CD14-positive monocyte (primary cell): ENCODE data around the gene CATSPERB. TPM values are rescaled to one million over a fixed set of nuclear protein-coding genes. Genes with fewer than 3 reads are reported as not detected.

Source experiments
- DNase-seq, 3 donors: peaks; one replicate each; pipeline ENCODE4 v3.0.0-alpha.2; 2011 to 2022
- H2AFZ ChIP-seq: 2 replicates; pipeline ENCODE4 v1.6.0; 2012; ENCODE audit warnings: mild to moderate bottlenecking, low read depth, low read length, inconsistent platforms; ENCODE audit not compliant: insufficient read depth, poor library complexity, severe bottlenecking
- H3K27ac ChIP-seq, 2 donors: 1 replicate in 1 of 2; 2 replicates in 1 of 2; pipeline ENCODE4 v1.5.1; 2012 to 2013; ENCODE audit warnings: low read length in 2 of 2, control low read depth in 1 of 2, inconsistent platforms in 1 of 2, low read depth in 1 of 2, mild to moderate bottlenecking in 1 of 2
- H3K27me3 ChIP-seq, 2 donors: one replicate each; pipeline versions ENCODE4 v1.6.0 to v1.6.1; 2011 to 2013; ENCODE audit warnings: low read length in 2 of 2; ENCODE audit not compliant: control insufficient read depth in 2 of 2, insufficient read depth in 2 of 2
- H3K36me3 ChIP-seq, 2 donors: replicated peaks in 1 of 2; 1 replicate in 1 of 2; 2 replicates in 1 of 2; pipeline versions ENCODE4 v1.5.1 to v1.6.1; 2012 to 2013; ENCODE audit warnings: low read length in 2 of 2, control low read depth in 1 of 2, inconsistent platforms in 1 of 2, mild to moderate bottlenecking in 1 of 2; ENCODE audit not compliant: insufficient read depth in 2 of 2, control insufficient read depth in 1 of 2
- H3K4me1 ChIP-seq, 2 donors: 1 replicate in 1 of 2; 2 replicates in 1 of 2; pipeline versions ENCODE4 v1.5.1 to v1.6.1; 2012 to 2013; ENCODE audit warnings: low read length in 2 of 2, control low read depth in 1 of 2, inconsistent platforms in 1 of 2, mild to moderate bottlenecking in 1 of 2, moderate library complexity in 1 of 2; ENCODE audit not compliant: insufficient read depth in 2 of 2, control insufficient read depth in 1 of 2
- H3K4me2 ChIP-seq: replicated peaks from 2 replicates; pipeline ENCODE3; 2012; ENCODE audit warnings: low read length, moderate library complexity, mild to moderate bottlenecking; ENCODE audit not compliant: poor library complexity, severe bottlenecking; ENCODE audit errors: extremely low read depth
- H3K4me3 ChIP-seq, 3 experiments: fragments of 200-600 bp in 1 of 3; sonication (generic) in 1 of 3; replicated peaks in 1 of 3; 1 replicate in 2 of 3; 2 replicates in 1 of 3; pipeline ENCODE4 v1.5.1; 2011 to 2013; ENCODE audit warnings: low read length in 3 of 3, mild to moderate bottlenecking in 3 of 3, control low read depth in 2 of 3, low read depth in 2 of 3, inconsistent platforms in 1 of 3, moderate library complexity in 1 of 3
- H3K79me2 ChIP-seq: 2 replicates; pipeline ENCODE4 v1.6.0; 2012; ENCODE audit warnings: mild to moderate bottlenecking, control low read depth, inconsistent platforms, low read length, moderate library complexity; ENCODE audit not compliant: insufficient read depth
- H3K9ac ChIP-seq: 2 replicates; pipeline ENCODE4 v1.6.0; 2017; ENCODE audit warnings: low read length, mild to moderate bottlenecking; ENCODE audit not compliant: insufficient read depth, poor library complexity, severe bottlenecking
- H3K9me3 ChIP-seq, 2 donors: replicated peaks in 1 of 2; 1 replicate in 1 of 2; 2 replicates in 1 of 2; pipeline versions ENCODE4 v1.5.1 to v1.6.1; 2012 to 2013; ENCODE audit warnings: low read length in 2 of 2, control low read depth in 1 of 2; ENCODE audit not compliant: control insufficient read depth in 1 of 2, insufficient read depth in 1 of 2
- H4K20me1 ChIP-seq: 2 replicates; pipeline ENCODE4 v1.6.0; 2012; ENCODE audit warnings: mild to moderate bottlenecking, low read length, control low read depth, moderate library complexity; ENCODE audit not compliant: insufficient read depth
- H3K27ac Mint-ChIP-seq, 7 donors: one replicate each; pipeline ENCODE4 v1.8.0; 2020; ENCODE audit warnings: mild to moderate bottlenecking in 7 of 7, mixed read lengths in 7 of 7, moderate library complexity in 6 of 7, inconsistent platforms in 2 of 7
- H3K27me3 Mint-ChIP-seq, 3 donors: one replicate each; pipeline ENCODE4 v1.8.0; 2021 to 2022; ENCODE audit warnings: low read depth in 3 of 3, mild to moderate bottlenecking in 3 of 3, mixed read lengths in 3 of 3, moderate library complexity in 3 of 3, inconsistent platforms in 1 of 3
- H3K36me3 Mint-ChIP-seq, 2 donors: one replicate each; pipeline ENCODE4 v1.8.0; 2020; ENCODE audit warnings: mixed read lengths in 2 of 2, inconsistent platforms in 1 of 2, mild to moderate bottlenecking in 1 of 2
- H3K4me1 Mint-ChIP-seq: one replicate; pipeline ENCODE4 v1.8.0; 2020; ENCODE audit warnings: mild to moderate bottlenecking, mixed read lengths
- H3K4me3 Mint-ChIP-seq, 2 donors: one replicate each; pipeline ENCODE4 v1.8.0; 2020; ENCODE audit warnings: mild to moderate bottlenecking in 2 of 2, mixed read lengths in 2 of 2, moderate library complexity in 1 of 2
- H3K9me3 Mint-ChIP-seq, 7 donors: one replicate each; pipeline ENCODE4 v1.8.0; 2020 to 2022; ENCODE audit warnings: mixed read lengths in 7 of 7, mild to moderate bottlenecking in 6 of 7, moderate library complexity in 6 of 7, inconsistent platforms in 2 of 7
- WGBS: methylation state at CpG from one replicate; pipeline ENCODE4 v1.1.5; 2013; ENCODE audit warnings: missing lambda C conversion rate; ENCODE audit not compliant: insufficient coverage; 5-methylcytosine and 5-hydroxymethylcytosine counted together
- intact Hi-C, 2 donors: fragments of 100-400 bp; cut with micrococcal nuclease; formaldehyde crosslinking; loops; one replicate each; pipeline versions ENCODE4 v1.15.0 to v1.15.1; 2023
- polyA plus RNA-seq, 3 donors: library from polyadenylated mRNA; depleted of rRNA in 1 of 3; unstranded in 2 of 3; stranded (reverse) in 1 of 3; fragments of 300-500 nt in 2 of 3; fragments of >200 nt in 1 of 3; fragmentation: Illumina TruSeq in 2 of 3; gene quantifications; 1 replicate in 2 of 3; 2 replicates in 1 of 3; pipeline ENCODE4 v1.2.3, GENCODE V29; 2012 to 2021
- small RNA-seq: library from RNA; depleted of rRNA; stranded (forward); fragments of <200 nt; gene quantifications from one replicate; pipeline ENCODE3, GENCODE V24; 2012; ENCODE audit warnings: low read depth; ENCODE audit not compliant: insufficient read length
- TF ChIP-seq, protein P1 (sequence below): fragments of 200-600 bp; IDR thresholded peaks from one replicate; pipeline ENCODE4 v1.8.0; 2022; ENCODE audit warnings: antibody characterized with exemption, mild to moderate bottlenecking

Gene CATSPERB
- polyA plus RNA-seq, 3 donors = not detected

DNA sequence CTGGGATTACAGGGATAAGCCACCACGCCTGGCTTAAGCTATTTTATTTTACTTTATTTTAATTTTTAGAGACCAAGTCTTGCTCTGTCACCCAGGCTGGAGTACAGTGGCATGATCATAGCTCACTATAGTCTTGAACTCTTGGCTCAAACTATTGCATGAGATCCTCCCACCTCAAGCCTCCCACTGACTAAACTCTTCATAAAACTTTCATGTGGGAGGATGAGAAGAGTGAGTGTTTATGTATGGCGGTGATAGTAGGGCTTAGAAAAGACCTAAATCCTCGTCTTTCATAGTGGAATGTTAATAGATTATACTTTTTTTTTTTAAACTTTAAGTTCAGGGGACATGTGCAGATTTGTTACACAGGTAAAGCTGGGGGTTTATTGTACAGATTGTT lies 198.3 kb downstream of the CATSPERB start:
- TF ChIP-seq, protein P1, sequence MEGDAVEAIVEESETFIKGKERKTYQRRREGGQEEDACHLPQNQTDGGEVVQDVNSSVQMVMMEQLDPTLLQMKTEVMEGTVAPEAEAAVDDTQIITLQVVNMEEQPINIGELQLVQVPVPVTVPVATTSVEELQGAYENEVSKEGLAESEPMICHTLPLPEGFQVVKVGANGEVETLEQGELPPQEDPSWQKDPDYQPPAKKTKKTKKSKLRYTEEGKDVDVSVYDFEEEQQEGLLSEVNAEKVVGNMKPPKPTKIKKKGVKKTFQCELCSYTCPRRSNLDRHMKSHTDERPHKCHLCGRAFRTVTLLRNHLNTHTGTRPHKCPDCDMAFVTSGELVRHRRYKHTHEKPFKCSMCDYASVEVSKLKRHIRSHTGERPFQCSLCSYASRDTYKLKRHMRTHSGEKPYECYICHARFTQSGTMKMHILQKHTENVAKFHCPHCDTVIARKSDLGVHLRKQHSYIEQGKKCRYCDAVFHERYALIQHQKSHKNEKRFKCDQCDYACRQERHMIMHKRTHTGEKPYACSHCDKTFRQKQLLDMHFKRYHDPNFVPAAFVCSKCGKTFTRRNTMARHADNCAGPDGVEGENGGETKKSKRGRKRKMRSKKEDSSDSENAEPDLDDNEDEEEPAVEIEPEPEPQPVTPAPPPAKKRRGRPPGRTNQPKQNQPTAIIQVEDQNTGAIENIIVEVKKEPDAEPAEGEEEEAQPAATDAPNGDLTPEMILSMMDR = no peak
- Mint-ChIP-seq H3K4me3 (no peak overlapping the region), H3K27me3 (peaks cover 2 to 10% (median 9%) of the 10 kb centered on the region in 3 donors), H3K36me3 (no peaks in the 10 kb centered on the region), H3K4me1 (no peaks in the 10 kb centered on the region), H3K9me3 (peaks cover 0 to 12% (median 6%) of the 10 kb centered on the region in 7 donors), H3K27ac (no peak overlapping the region)
- H3K9ac ChIP-seq = no peak overlapping the region
- H3K79me2 ChIP-seq = no peaks in the 10 kb centered on the region
- H3K9me3 ChIP-seq = no peaks in the 10 kb centered on the region
- H4K20me1 ChIP-seq = no peaks in the 10 kb centered on the region
- no peak overlapping the region for H2AFZ ChIP-seq
- intact Hi-C loops = no loop called here
- WGBS = no CpG with 5 or more reads among the region's 3 CpGs
- H3K36me3 ChIP-seq = no peaks in the 10 kb centered on the region
- no peaks in the 10 kb centered on the region for H3K4me1 ChIP-seq
- H3K4me3 ChIP-seq = no peak overlapping the region
- no peaks in the 10 kb centered on the region for H3K27me3 ChIP-seq
- no peak for DNase-seq
- no peak overlapping the region for H3K27ac ChIP-seq
- H3K4me2 ChIP-seq = no peak overlapping the region

Small RNA genes within 50 kb of the gene (small RNA-seq; reads per million reads assigned to genes)
- not detected for gene AL133373.1
- not detected for gene POLR3GP1
- not detected for gene RF00012

Other genes starting within 250 kb of the CATSPERB start
- 10 to 100 TPM; 31.4 to 71.0 (median 41.2) TPM for gene PPP4R3A, start 221.8 kb downstream of the CATSPERB start, polyA plus RNA-seq
- under 1 TPM in 2 of 3 donors, not detected in 1; 0.24 to 0.55 TPM for gene TC2N, start 135.4 kb upstream of the CATSPERB start, polyA plus RNA-seq
- under 1 TPM in 1 of 3 donors, not detected in 2; 0.16 TPM for gene FBLN5, start 215.6 kb upstream of the CATSPERB start, polyA plus RNA-seq